ENCODE measurements around the gene PWP2.

GRCh38 chr21:44082648-44083440 is 24.4 kb upstream of the PWP2 start:
- TF ChIP-seq CTCF (IDR thresholded peaks at IDR 0.05) (no peak), POLR2A (IDR thresholded peaks at IDR 0.05) (no peak)

Data from Peyer's patch (tissue), 4 donors.